GM19023 (cell line): ENCODE results near the gene AGAP1.

ENCODE experiments used
- ATAC-seq: cut with Tn5 transposase; IDR thresholded peaks from one replicate; pipeline ENCODE4 v1.9.1; 2021; ENCODE audit warnings: mild to moderate bottlenecking, moderate library complexity; ENCODE audit not compliant: unreplicated experiment

AGAP1 gene

DNA sequence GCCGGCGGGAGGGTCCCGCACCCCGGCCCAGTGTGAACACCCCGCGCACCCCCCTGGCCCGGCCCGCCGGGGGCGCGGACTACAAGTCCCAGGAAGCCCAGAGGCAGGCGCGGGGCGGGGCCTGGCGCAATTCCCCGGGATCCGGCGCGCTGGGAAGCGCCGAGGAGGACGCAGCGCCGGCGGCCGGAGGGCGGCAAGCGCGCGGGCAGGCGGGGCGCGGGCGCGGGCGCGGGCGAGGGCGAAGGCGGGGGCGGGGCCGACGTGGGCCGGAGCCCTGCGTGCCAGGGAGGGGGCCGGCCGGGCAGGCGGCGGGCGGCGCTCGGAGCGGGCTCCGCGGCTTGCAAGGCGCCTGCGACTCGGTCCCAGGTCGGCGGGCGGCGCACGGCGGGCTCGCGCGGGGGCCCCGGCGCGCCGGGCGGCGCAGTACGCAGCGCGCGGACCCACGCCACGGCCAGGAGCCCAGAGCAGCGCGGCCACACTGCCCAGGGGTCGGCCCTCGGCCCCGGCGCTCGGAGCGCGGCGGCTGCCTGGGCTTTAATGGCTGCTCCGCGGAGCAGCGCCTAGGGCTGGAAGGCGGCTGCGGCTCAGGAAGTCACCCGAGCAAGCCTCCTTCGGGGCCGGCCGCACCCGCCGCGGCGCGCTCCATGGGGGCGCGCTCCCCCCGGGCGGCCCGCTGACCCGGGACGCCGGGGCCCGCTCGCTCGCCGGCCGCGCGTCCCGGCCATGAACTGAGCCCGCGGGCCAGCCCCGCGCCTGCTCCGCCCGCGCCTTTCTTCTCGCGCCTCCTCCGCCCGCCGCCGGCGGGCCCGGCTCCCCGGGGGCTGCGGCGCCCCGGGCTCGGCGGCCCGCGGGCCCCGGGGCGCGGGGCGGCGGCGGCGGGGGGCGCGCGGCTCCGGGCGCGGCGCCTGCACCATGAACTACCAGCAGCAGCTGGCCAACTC is at the start of gene AGAP1:
TSS of gene AGAP1 (plus strand) at position 269 of the 941 bp plus-strand sequence.
- no peak for ATAC-seq

DNA sequence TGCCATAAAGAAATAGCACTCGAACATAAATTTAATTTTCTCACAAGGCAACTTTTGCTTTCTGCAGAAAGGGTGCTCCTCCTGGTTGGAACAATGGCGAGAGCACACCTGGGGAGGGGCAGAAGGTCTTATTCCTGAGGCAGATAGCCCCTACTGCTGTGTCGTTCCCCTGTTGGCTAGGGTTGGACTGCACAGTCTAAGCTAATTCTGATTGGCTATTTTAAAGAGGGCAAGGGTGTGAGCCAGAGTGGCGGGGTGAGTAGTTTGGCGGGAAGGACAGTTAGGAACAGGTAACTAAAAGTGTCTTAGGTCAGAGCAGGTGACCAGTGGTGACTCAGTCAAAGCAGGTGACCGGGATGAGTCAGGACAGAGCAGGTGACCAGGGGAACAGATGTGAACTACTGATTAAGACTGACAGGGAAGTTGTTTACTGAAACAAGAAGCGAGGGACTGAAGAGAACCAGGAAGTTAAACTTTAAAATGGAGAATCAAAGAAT is 49.7 kb upstream of the AGAP1 start:
- ATAC-seq, result no peak

GRCh38 chr2:235445116-235445515 is 48.7 kb upstream of the AGAP1 start:
- ATAC-seq, result no peak

- no peak for ATAC-seq
Observed at GRCh38 chr2:235446082-235446481, 47.8 kb upstream of the AGAP1 start.

DNA sequence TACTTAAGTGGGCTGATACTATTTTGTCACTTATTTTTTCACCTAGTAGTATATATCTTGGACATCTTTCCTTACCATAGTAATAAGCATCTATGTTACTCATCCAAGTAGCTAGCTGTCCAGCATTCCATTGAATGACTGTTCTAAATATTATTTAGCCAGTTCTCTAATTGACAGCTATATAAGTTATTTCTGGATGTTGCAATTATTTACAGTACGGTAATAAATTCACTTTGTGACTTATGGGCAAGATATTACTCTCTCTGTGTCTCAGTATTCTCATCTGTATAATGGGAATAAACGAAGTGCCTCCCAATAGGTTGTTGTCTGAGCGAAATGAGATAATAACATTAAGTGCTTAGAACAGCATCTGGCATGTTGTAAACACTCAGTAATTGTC is 46.6 kb upstream of the AGAP1 start:
- no peak for ATAC-seq

DNA sequence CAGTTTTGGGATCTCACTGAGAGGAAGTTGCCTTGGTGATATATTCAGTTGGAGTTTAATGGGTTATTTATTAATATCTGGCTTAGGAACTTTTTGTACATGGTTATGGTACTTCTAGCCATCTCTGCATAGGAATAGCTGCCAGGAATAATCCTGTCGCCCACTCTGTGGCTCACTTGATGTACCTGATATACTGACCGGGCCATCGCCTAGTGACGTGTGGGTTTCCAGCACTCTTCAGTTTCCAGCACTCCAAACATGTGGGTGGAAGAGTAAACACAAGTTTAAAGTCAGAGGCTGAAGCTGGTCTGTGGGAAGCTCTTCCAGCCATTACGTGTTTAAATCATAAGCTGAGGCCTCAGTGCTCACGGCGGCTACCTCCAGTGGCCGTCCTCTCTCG is 44.3 kb upstream of the AGAP1 start:
- no peak for ATAC-seq

DNA sequence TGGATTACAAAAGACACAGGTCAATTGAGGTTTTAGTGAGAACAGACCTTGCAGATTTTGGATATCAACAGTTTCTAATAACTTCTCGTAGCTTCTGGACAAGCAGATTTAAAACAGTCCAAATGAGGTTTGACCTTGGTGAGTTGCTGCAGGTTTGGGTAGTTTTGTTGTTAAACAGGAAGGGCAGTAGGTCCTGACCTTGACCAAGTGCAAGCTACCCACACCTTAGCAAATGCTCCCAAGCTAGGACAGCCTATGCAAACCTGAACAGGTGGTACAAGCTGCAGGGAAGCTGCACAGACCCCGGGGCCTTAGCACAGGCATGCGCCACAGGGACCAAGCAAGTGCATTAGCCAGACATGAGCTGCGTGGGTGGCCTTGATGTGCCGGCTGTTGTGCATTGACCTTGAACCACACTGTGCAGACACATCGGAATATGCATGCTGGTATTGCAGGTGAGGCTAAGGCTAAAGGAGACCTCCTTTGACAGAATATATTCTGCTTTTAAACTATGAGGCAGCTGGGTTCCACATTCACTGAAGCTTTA is 40.2 kb upstream of the AGAP1 start:
- ATAC-seq, result no peak

- no peak for ATAC-seq
Observed at GRCh38 chr2:235458839-235459273, 35.0 kb upstream of the AGAP1 start.

DNA sequence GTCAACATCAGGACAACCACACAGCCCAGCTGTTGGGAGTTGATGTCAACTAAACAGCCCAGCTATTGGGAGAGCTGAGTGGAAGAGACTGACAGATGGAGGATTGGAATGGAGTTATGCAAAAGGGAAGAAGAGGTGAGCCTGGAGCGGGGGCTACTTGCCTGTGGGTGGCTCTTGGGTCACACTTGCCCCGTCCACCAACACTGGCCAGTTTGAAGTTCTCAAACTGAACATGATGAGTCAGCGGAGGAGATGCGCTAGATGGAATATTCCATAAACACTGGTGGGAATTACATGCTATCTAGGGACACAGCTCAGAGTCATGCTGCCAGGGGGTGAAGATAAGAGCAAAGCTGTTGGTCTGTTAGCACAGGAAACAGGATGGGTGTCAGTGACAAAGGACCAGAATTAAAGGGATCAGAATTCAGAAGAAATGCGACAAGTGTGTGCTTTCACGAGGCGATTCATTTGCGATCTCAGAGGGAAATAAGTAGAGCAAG is 33.2 kb upstream of the AGAP1 start:
- ATAC-seq, result no peak

DNA sequence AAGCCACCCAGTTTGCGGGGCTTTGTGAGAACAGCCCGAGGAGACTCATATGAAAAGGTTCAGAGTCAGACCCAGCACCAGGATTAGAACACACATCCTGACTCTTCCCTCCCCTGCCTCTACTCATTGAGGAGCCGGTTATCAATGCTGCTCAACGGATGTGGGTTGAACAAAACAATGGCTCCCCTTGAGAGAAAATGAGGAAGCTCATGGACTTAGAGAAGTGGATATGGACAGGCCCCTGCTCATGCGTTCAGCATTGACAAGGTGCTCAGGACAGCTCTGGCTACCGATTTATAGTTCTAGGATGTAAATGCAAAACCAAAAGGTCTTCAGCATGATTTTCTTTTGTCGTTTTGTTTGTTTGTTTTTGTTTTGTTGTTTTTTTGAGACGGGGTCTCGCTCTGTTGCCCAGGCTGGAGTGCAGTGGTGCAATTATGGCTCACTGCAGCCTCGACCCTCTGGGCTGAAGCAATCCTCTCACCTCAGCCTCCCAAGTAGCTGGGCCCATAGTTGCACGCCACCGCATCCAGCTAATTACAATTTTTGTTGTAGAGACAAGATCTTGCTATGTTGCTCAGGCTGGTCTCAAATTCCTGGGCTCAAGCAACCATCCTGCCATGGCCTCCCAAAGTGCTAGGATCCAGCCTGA is 32.0 kb upstream of the AGAP1 start:
- ATAC-seq, result no peak

DNA sequence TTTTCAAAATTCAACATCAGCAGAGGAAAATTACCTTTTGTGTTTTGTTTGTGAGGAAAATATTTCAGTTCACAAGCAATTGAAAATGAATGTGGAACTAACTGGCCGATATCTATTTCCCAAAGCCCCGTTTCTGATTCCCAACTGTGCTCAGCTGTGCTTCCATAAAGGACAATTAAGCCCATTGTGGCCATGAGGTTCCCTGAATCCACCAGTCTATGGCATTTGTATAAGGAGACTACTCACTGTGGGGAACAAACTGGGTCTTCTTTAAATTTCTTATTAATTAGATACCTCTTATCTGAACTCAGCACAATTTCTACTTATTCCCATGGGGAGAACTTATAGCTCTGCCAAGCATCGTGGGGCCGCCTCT is 31.4 kb upstream of the AGAP1 start:
- no peak for ATAC-seq

- ATAC-seq, result no peak
Observed at GRCh38 chr2:235463893-235464292, 29.9 kb upstream of the AGAP1 start.

- ATAC-seq, result no peak
Observed at GRCh38 chr2:235467588-235467987, 26.3 kb upstream of the AGAP1 start.

- no peak for ATAC-seq
Observed at GRCh38 chr2:235468978-235469655, 24.7 kb upstream of the AGAP1 start.

GRCh38 chr2:235471186-235471747 is 22.6 kb upstream of the AGAP1 start:
- ATAC-seq, result no peak

DNA sequence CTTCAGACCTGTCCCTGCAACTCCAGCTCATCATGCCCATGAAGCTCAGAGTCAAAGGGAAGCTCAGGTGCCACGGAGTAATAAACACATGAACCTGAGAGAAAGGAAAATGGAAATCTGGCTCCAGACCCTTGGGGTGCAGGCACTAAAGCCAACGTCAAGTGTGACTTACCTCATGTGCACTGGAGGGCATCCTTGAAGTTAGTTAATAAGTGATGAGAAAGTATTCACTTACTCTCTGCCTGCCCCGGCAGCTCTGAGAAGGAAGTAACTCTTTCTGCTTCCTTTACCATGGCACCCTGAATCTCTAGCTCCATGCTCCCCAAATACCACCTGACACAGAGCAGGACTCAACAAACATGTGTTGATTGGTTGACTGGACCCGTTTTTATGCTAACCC is 21.4 kb upstream of the AGAP1 start:
- no peak for ATAC-seq

DNA sequence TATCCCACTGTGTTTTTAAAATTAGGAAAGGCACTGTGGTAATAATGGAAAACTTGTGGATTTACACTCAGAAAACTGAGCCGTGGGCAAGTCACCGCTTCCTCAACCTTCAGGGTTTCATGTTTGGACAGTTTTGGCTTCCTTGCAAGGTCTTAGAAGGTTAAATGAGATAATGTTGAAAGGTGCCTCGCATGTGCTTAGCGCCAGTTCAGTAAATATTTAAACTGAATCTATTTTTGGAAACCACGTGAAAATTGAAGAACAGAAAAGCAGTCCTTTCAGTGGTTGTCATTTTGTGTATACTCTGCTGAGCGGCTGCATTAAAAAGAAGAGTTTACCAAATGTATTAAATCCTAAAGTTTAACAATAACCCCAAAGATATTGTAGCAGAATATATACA is 15.2 kb upstream of the AGAP1 start:
- ATAC-seq, result no peak

DNA sequence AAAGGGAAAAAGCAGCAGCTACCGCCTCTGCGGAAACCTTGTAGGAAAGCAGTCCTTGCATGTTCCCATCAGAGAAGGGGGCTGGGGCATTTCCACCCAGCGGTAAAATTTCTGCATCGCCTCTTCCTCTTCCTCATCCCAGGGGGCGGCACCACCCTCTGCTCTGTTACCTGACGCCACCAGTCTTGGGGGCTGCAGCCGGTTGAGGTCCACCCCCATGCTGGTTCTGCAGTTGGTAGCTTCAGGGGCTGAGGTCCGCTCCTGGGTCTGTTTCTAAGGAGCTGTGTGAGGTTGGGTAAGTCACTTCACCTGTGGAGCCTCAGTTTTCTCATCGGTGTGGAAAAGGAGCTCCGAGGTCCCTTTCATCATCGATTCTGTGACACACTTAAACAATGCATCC is 14.2 kb upstream of the AGAP1 start:
- no peak for ATAC-seq

GRCh38 chr2:235480614-235481013 is 13.2 kb upstream of the AGAP1 start:
- ATAC-seq, result no peak

- no peak for ATAC-seq
Observed at GRCh38 chr2:235483313-235483712, 10.5 kb upstream of the AGAP1 start.

GRCh38 chr2:235485362-235485761 is 8.5 kb upstream of the AGAP1 start:
- no peak for ATAC-seq
